AG09319 (cell line): ENCODE measurements around the gene DNAJC13.
A peak's percentile ranks its signal among the peaks of the same experiment; 100 is the strongest.

ENCODE experiments used
- DNase-seq: peaks from one replicate; pipeline ENCODE4 v3.0.0-alpha.2; 2010; ENCODE audit warnings: low read depth; ENCODE audit errors: extremely low read depth
- TF ChIP-seq, protein P1 (sequence below): IDR thresholded peaks from 2 replicates; pipeline ENCODE4 v1.5.1; 2011; ENCODE audit warnings: low read depth, mild to moderate bottlenecking, inconsistent platforms, low read length, moderate library complexity

Gene DNAJC13

DNA sequence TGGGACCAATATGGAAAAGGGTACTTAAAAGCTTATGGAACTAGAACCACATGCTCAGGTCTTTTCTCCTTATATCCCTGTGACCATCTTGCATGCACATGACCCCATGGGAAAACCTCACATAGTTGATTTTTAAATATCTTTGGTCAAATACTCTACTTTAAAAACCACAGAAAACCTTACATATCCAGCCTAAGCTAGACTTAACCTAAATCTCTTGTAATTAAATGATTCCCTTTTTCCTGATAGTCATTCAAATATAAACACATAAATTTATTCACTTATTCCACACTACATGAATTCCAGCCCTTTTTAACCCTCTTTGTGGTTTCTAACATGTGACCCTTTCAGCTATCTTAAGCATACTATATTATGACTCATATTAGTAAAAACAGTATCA is 46.8 kb downstream of the DNAJC13 start:
- TF ChIP-seq, protein P1, sequence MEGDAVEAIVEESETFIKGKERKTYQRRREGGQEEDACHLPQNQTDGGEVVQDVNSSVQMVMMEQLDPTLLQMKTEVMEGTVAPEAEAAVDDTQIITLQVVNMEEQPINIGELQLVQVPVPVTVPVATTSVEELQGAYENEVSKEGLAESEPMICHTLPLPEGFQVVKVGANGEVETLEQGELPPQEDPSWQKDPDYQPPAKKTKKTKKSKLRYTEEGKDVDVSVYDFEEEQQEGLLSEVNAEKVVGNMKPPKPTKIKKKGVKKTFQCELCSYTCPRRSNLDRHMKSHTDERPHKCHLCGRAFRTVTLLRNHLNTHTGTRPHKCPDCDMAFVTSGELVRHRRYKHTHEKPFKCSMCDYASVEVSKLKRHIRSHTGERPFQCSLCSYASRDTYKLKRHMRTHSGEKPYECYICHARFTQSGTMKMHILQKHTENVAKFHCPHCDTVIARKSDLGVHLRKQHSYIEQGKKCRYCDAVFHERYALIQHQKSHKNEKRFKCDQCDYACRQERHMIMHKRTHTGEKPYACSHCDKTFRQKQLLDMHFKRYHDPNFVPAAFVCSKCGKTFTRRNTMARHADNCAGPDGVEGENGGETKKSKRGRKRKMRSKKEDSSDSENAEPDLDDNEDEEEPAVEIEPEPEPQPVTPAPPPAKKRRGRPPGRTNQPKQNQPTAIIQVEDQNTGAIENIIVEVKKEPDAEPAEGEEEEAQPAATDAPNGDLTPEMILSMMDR = no peak
- DNase-seq = no peak

DNA sequence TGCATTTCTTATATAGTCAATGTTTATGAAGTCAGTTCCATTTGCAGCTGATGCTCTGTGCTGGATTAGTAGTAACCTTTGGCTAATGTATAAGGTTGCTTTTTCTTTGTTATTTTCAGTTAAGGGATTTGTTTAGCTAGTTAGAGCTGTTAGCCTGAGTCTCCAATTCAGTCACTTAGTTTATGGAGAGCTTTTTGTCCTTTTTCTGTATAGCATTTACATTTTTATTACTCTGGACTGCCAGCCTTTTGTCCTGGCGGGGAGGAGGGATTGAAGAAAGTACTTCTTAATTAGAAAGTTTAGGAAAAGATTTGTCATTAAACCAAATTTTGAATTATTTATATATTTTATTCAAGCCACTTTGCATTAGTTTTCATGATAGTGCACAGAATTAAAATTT is 52.0 kb downstream of the DNAJC13 start:
- TF ChIP-seq, protein P1 = no peak
- DNase-seq = no peak

DNA sequence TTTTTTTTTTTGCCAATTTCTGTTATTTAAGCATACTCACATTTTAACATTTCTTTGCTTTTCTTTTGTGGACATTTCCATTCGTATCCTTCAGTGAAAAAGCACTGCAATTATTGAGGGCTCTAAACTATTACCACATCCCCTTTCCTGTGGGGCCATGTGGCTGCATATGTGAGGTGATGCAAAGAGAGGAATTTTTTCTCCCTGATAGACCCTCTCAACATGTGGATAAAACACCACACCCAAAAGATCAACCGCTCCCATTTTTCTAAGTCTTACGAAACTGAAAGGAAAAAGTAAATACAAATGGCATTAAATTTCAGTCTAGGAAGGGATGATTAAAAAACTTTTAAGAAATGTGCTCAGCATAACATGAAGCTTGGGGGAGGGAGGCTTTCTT is 68.8 kb downstream of the DNAJC13 start:
- DNase-seq = peak; percentile 64
- TF ChIP-seq, protein P1 = no peak

DNA sequence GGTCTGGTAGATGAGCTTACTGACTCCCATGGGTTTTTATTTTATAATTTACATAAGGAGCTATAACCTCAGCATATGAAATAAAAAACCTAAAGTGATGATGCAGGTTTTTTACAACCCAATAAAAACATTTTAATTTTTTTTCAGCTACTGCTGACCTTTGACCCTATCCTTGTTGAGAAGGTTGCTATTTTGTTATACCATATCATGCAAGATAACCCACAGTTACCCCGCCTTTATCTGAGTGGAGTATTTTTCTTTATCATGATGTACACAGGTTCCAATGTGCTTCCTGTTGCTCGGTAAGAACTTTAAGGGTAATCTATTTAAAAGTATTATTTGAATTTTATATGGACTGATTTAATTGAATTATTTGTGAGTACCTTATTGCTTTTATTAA is 70.8 kb downstream of the DNAJC13 start:
- TF ChIP-seq, protein P1 = no peak
- DNase-seq = no peak

DNA sequence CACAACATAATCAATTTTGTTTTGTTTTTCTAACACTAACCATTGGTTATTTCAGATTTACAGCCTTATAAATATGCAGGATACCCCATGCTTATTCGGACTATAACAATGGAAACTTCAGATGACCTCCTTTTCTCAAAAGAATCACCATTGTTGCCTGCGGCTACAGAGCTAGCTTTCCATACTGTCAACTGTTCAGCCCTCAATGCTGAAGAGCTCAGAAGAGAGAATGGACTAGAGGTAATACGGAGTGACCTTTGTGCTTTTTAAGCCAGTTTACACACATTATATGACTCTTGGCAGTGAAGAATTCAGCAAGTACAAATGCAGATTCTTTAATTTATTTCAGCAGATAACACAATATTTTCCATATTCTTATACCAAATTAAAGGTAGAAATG is 81.8 kb downstream of the DNAJC13 start:
- DNase-seq = no peak
- TF ChIP-seq, protein P1 = no peak

DNA sequence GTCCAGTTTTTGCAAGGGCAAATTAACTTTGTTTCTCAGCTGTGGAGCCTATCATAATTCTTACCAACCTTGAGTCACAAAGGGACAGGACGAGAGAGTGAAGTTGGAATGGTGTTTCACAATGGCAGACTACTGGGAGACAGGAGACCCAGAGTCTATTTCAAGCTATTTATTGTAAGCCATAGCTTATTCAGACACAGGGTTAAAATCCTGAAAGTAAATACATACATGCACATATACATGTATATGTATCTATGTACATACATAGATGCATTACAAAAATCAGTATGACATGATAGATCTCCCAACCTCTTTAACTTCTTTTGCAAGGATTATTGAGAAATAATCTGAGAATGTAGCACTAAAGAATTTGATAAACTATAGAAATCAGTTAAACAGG is 86.3 kb downstream of the DNAJC13 start:
- TF ChIP-seq, protein P1 = no peak
- DNase-seq = no peak

DNA sequence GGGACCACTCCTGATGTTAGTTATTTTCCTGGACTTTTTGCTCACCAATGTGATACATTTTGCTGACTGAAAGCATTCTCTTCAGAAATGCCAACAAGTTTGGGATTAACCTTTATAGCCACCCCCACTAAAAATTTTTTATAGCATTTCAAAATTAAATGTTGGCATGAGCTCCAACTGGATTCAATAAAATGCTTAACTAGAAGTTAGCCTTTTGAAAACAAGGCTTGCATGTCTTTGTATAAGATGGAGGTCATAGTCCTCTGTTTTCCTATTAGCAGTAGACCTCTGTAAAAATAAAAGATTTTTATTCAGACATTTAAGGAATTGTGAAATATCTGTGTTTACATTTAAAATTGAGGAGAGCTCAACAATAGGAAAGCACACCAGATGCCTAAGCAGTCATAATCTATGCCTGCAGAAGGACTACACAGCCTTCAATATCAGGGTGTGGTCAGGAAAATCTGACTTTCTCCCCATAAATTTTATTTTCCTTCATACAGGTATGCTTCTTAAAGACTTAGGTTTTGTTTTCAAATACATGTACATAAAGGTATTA is 87.2 kb downstream of the DNAJC13 start:
- no peak for DNase-seq
- TF ChIP-seq, protein P1 = no peak
